Fibroblast of skin of left quadriceps (primary cell): Measurements from ENCODE around the gene TMEM127.
"Not testable (repeated sequence)": the region's sequence is repeated elsewhere in the genome, so short reads cannot be mapped to it uniquely, and the experiment has no call there.

Experiments used
- DNase-seq, 2 experiments: peaks; one replicate each; pipeline ENCODE4 v3.0.0-alpha.2; 2013; ENCODE audit warnings: low read depth in 2 of 2

TMEM127 gene

DNA sequence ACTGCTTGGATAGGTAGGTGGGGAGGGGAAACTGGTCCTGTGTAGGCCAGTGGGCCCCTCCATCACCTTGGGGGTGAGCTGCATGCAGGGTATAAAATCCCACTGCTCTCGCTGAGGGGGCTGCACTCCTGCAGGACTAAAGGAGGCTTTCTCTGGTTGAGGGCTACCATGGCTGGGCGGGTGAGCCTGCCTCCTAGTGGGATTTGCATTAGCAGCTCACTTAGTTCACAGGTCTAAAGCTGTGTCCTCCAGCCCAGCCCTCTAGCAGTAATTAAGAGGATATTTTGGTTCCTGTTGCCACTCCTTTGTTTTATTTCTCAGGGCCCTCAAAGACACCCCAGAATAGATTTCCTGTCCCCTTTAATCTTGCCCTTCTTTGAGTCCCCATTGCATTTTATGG is 24.6 kb downstream of the TMEM127 start:
- no peak for DNase-seq

GRCh38 chr2:96240341-96241038 is 25.3 kb downstream of the TMEM127 start:
- DNase-seq: no peak

- DNase-seq: no peak
These were observed 26.0 kb downstream of the TMEM127 start for GRCh38 chr2:96239745-96240264.

GRCh38 chr2:96239091-96239490 is 26.7 kb downstream of the TMEM127 start:
- no peak for DNase-seq

DNA sequence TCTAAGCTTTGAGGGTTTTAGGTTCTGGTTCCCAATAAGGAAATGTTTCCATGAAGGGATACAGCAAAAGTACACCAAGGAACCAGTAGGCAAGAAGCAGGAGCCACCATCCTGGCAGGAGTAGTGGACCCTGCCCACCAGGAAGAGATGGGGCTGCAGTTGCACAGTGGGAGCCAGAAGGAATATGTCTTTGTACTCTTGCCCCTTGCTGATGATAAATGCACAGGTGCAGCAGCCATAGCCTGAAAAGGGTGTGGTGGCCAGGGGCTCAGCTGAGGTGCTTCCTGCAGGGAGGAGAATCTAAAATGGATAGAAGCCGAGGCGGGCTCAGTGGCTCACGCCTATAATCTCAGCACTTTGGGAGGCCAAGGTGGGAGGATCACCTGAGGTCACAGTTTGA is 27.5 kb downstream of the TMEM127 start:
- DNase-seq: no peak

- no peak for DNase-seq
These were observed 28.9 kb downstream of the TMEM127 start for GRCh38 chr2:96236882-96237281.

DNA sequence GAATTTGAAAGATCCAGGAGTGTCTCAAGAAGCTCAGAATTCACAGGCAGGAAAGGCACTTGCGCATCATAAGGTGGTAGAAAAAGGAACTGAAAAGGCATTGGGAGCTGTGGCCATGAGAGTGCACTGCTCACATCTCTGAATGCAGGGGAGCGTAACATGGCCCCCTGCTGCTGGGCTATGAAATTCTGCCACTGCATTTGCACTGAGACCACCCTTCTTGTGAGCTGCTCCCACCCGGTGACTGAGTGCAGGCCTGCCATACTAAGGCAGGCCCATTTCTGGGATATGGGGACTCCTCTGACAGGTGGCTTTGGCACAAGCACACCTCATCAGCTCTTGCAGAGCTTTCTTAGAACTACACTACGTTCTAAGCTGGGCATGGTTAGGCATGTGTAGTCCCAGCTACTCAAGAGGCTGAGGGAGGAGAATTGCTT is 31.9 kb downstream of the TMEM127 start:
- no peak for DNase-seq

DNA sequence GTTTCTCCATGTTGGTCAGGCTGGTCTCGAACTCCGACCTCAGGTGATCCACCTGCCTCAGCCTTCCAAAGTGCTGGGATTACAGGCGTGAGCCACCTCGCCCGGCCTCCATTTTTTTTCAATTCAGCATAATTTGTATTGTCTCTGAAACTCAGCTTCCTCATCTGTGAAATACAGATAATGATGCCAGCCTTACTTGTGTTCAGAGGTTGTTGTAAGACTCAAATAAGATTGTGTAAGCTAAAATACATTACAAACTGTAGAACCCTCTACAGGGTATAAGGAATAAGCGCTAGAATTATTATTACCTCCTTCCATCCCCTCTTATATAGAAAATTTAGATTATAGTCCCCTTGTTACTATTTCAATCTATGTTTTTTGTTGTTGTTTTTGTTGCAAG is 32.4 kb downstream of the TMEM127 start:
- DNase-seq: no peak

GRCh38 chr2:96231316-96231715 is 34.5 kb downstream of the TMEM127 start:
- no peak for DNase-seq

DNA sequence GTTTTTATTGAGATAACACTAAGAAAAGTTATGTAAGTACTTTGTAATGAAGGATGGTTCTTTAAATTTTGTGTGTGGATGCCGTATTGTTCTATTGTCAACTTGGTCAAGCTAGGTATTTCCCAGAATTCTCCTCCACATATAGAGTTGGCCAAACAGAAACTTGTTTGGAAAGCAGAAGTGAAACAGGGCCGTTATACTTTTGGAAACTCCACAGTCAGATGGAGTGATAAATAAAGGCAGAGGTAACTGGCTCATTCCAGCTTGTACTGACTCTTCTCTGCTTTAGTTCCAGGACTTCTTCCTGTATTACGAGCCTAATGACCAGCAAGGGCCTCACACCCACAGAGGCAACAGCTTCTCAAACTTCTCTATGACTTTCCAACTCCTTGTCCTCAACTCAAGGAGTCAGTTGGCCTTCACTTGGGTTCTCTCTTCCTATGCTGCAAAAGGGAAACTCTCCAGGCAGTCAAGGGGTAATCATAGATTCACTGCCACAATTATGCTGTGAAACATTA is 40.7 kb downstream of the TMEM127 start:
- no peak for DNase-seq

GRCh38 chr2:96221106-96221505 is 44.7 kb downstream of the TMEM127 start:
- DNase-seq: not testable (repeated sequence)

DNA sequence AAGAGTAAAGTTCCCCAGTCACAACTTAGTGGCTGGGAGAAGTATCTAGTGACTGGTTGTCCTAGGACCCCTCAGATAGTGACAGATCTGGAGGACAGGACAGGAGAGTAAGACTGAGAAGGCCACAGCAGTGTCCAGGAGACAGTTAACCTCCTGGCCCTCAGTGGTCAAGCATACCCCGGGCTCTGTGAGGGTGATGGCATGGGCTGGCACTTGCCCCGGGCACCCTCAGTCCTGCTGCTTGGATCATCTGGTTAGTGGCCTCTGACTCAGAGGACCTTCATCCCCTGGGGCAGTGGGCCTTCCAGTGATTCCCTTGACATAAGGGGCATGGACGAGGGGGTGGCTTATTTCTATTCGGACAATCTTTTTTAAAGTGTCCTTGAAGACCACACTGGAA is 45.8 kb downstream of the TMEM127 start:
- not testable (repeated sequence) for DNase-seq

GRCh38 chr2:96218508-96219131 is 47.2 kb downstream of the TMEM127 start:
- no peak for DNase-seq

GRCh38 chr2:96214554-96214953 is 51.2 kb downstream of the TMEM127 start:
- DNase-seq: no peak

GRCh38 chr2:96213379-96213778 is 52.4 kb downstream of the TMEM127 start:
- DNase-seq: no peak

- no peak for DNase-seq
These were observed 53.5 kb downstream of the TMEM127 start for GRCh38 chr2:96212339-96212738.

GRCh38 chr2:96209729-96210085 is 56.1 kb downstream of the TMEM127 start:
- DNase-seq: no peak

DNA sequence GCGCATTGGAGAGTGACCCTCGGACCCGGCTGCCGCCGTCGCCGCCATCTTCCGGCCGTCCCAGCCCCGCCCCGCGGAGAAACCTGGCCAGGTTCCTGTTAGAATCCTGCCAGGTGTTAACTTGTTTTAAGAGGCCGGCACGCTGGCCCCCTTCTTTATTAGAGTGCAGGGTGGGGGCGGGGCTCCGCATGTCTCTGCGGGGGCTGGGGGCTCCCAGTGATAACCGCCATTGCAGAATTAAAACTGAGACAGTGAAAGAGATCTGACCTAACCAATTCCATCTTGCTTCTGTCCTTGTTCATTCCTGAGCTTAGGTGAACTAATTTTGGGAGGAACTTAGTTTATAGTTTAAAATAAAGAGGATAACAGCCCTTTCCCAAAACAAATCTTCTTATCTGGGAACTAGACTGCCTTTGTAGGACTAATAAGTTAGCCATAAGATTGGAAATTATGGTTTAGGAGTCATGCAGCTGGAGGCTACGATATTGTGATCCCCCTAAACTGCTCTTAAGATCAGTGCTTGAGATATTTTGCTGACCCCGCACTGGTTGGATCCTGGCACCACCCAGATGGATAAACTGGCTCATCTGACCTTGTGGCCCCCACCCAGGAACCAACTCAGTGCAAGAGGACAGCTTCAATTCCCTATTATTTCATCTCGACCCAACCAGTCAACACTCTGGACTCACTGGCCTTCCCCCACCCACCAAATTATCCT is 56.6 kb downstream of the TMEM127 start:
- no peak for DNase-seq

DNA sequence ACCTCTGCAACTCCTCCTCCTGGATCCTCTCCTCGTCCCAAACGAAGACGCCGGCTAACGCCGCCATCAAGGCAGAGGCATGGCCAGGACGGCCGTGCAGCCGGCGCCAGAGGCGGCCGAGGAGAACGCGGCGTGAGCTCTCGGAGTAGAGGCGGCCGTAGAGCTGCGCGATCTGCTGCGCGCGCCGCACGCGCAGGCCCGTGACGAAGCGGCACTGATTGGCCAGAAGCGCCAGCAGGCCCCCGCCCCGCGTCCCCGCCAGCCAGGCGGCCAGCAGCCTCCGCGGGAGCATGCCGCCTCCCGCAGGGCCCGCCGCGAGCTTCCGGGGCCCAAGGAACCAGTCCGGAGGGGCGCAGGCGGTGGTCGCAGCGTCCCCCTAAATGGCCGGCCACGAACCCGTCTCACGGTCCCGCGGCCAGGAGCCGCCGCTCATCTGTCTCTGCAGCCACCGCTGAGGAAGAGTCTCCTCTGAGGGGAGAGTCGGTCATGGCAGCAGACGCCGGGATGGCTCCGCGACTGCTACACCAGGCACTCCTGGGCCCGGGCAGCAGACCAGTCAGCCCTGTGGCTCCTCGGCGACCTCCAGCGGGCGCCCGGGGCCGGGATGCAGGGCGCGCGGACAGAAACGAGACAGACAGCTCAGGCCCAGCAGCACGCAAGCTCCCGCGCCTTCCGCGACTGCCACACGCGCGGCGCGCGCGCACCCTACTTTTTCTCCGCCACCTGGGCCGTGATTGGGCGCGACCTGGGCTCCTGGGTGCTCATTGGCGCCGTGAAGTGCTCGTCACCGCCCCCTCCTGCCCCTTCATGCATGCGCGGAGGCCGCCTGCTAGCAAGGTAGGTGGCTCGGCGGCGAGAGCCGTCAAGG is 57.4 kb downstream of the TMEM127 start, which contains the start of gene STARD7:
STARD7 (minus strand) TSS at position 685 of the 868 bp plus-strand sequence; CDS start at position 292, 393 bp downstream.
- peak; percentile 94 for DNase-seq

DNA sequence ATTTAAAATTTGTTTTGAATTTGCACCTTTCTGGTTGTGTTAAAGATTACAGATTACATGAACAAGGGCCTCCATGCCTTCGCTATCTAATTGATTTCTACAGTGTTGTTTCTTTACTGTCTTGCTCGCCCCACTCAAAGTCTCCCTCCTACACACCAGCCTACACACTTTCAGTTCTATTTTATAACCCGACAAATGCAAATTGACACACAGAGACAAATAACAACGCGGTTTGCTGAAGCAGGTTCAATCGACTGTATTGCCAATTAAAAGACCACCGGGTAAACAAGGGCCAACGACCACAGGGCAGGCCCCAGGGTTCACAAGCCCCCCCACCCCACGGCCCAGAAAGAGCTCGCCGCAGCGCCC is 58.0 kb downstream of the TMEM127 start:
- no peak for DNase-seq

- no peak for DNase-seq
These were observed 58.6 kb downstream of the TMEM127 start for GRCh38 chr2:96207073-96207773.
